ENCODE results near the gene SMPD3.

DNA sequence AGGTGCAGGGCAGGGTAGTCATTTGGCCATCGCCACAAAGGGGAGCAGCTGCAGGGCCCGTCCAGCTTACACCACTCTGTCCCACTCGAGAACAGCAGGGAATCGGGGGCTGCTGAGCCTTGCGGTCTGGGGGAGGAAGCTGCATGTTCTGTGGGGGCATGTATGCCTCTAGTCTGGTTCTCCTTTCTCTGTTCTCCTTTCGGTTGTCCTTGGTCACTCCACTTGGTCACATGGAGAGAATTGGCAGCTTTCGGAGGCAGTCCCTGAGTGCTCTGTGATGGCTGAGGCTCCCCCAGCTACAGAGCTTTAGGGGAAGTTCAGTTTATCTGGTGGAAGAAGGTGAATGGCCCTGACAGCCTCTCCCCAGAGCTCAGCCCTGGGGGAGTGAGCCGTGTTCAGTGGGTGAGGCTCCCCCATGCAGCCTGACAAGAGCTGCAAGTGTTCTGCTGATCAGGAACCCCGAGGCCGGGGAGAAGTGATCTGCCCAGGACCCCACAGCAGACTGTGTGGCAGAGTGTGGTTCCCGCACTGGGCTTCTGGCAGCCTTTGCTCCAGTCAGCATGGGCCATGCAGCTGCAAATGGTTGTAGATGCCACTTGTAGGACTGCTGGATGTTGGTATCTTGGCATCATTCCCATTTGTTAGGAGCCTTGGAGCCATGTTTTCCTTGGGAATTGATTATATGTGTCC is 22.3 kb upstream of the SMPD3 start:
- TF ChIP-seq CTCF (IDR thresholded peaks at IDR 0.05) (no peak), POLR2A (IDR thresholded peaks at IDR 0.05) (no peak)

Measured in uterus (tissue), 2 donors.